DND-41 (cell line): ENCODE measurements around the gene RIMKLA.

Experiments used
- EZH2 ChIP-seq: IDR thresholded peaks from 3 replicates; pipeline ENCODE4 v1.6.1; 2012; ENCODE audit warnings: borderline replicate concordance, low read depth, mild to moderate bottlenecking, moderate library complexity, low read length, inconsistent platforms; ENCODE audit not compliant: severe bottlenecking
- TF ChIP-seq, protein P1 (sequence below): IDR thresholded peaks from 2 replicates; pipeline ENCODE4 v1.5.1; 2012; ENCODE audit warnings: borderline replicate concordance, low read length, moderate library complexity, mild to moderate bottlenecking; ENCODE audit not compliant: poor library complexity, severe bottlenecking; ENCODE audit errors: extremely low read depth

DNA sequence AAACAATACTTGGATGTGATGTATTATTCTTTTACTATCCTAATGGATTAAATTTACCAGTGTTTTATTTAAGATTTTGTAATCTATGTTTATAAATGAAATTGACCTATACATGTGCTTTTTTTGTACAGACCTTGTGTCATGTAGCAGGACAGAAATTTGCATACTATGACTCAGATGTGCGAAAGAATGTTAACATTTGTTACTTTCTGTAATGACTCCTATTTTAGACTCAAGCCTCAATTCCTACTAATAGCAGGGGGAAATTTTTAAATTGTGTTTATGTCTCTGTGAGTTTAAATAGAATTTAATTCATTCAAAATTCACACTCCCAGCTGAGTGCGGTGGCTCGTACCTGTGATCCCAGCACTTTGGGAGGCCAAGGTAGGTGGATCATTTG lies 21.8 kb upstream of the RIMKLA start:
- TF ChIP-seq, protein P1, sequence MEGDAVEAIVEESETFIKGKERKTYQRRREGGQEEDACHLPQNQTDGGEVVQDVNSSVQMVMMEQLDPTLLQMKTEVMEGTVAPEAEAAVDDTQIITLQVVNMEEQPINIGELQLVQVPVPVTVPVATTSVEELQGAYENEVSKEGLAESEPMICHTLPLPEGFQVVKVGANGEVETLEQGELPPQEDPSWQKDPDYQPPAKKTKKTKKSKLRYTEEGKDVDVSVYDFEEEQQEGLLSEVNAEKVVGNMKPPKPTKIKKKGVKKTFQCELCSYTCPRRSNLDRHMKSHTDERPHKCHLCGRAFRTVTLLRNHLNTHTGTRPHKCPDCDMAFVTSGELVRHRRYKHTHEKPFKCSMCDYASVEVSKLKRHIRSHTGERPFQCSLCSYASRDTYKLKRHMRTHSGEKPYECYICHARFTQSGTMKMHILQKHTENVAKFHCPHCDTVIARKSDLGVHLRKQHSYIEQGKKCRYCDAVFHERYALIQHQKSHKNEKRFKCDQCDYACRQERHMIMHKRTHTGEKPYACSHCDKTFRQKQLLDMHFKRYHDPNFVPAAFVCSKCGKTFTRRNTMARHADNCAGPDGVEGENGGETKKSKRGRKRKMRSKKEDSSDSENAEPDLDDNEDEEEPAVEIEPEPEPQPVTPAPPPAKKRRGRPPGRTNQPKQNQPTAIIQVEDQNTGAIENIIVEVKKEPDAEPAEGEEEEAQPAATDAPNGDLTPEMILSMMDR, result no peak
- no peak for TF ChIP-seq EZH2
